ENCODE data around the gene SDS.

GRCh38 chr12:113370923-113371682, 32.6 kb downstream of the SDS start:
- TF ChIP-seq REST (IDR thresholded peaks at IDR 0.05; ENCODE audit: low read depth) (no peak), TCF12 (IDR thresholded peaks at IDR 0.05; ENCODE audit: low read depth) (no peak), MAX (IDR thresholded peaks at IDR 0.05) (no peak), EP300 (IDR thresholded peaks at IDR 0.05; ENCODE audit: borderline replicate concordance) (no peak), TEAD4 (IDR thresholded peaks at IDR 0.05) (no peak), CREB1 (IDR thresholded peaks at IDR 0.05; ENCODE audit: low read depth) (no peak), CEBPB (IDR thresholded peaks at IDR 0.05) (no peak), TAF1 (IDR thresholded peaks at IDR 0.05; ENCODE audit: low read depth) (no peak), YY1 (IDR thresholded peaks at IDR 0.05; ENCODE audit: low read depth) (no peak)
